Astrocyte (in vitro differentiated cells and primary cell): ENCODE measurements around the gene ANKRD39. TPM values are rescaled to one million over a fixed set of nuclear protein-coding genes. Genes with fewer than 3 reads are reported as not detected.

ENCODE experiments used
- DNase-seq: peaks from one replicate; pipeline ENCODE4 v3.0.0-alpha.2; 2010; ENCODE audit warnings: low read depth
- FAIRE-seq: peaks from 2 replicates; lab custom pipeline; 2011; peaks lifted over from hg19 to GRCh38; lab: Jason Lieb, UNC
- H2AFZ ChIP-seq: 2 replicates; pipeline ENCODE4 v1.6.0; 2012; ENCODE audit warnings: low read depth, low read length, inconsistent platforms
- H3K27ac ChIP-seq: 2 replicates; pipeline ENCODE4 v1.5.1; 2011; ENCODE audit warnings: low read depth, low read length, inconsistent platforms
- H3K27me3 ChIP-seq: 2 replicates; pipeline ENCODE4 v1.6.0; 2011; ENCODE audit warnings: low read length, inconsistent platforms; ENCODE audit not compliant: insufficient read depth
- H3K36me3 ChIP-seq: 2 replicates; pipeline ENCODE4 v1.5.1; 2011; ENCODE audit warnings: low read length, inconsistent platforms; ENCODE audit not compliant: insufficient read depth
- H3K4me1 ChIP-seq: 2 replicates; pipeline ENCODE4 v1.5.1; 2011; ENCODE audit warnings: low read length, inconsistent platforms; ENCODE audit not compliant: insufficient read depth
- H3K4me2 ChIP-seq: 2 replicates; pipeline ENCODE4 v1.6.0; 2012; ENCODE audit warnings: low read length, inconsistent platforms
- H3K4me3 ChIP-seq: 2 replicates; pipeline ENCODE4 v1.5.1; 2011; ENCODE audit warnings: low read depth, mild to moderate bottlenecking, low read length, inconsistent platforms; ENCODE audit not compliant: insufficient read depth
- H3K79me2 ChIP-seq: 2 replicates; pipeline ENCODE4 v1.6.0; 2012; ENCODE audit warnings: mild to moderate bottlenecking, low read length, inconsistent platforms; ENCODE audit not compliant: insufficient read depth
- H3K9ac ChIP-seq: 2 replicates; pipeline ENCODE4 v1.6.0; 2012; ENCODE audit warnings: mild to moderate bottlenecking, low read length, inconsistent platforms
- H3K9me3 ChIP-seq: 2 replicates; pipeline ENCODE4 v1.5.1; 2012; ENCODE audit warnings: low read depth, mild to moderate bottlenecking, low read length, inconsistent platforms; ENCODE audit not compliant: insufficient read depth
- H4K20me1 ChIP-seq: 2 replicates; pipeline ENCODE4 v1.6.0; 2012; ENCODE audit warnings: low read length, inconsistent platforms; ENCODE audit not compliant: insufficient read depth
- H3K27ac Mint-ChIP-seq: one replicate; pipeline ENCODE4 v1.8.0; 2021; ENCODE audit warnings: mild to moderate bottlenecking, mixed read lengths; ENCODE audit not compliant: unreplicated experiment
- H3K27me3 Mint-ChIP-seq: one replicate; pipeline ENCODE4 v1.8.0; 2021; ENCODE audit warnings: low read depth, mixed read lengths; ENCODE audit not compliant: unreplicated experiment
- H3K36me3 Mint-ChIP-seq: one replicate; pipeline ENCODE4 v1.8.0; 2021; ENCODE audit warnings: low read depth, mixed read lengths; ENCODE audit not compliant: unreplicated experiment
- H3K4me1 Mint-ChIP-seq: one replicate; pipeline ENCODE4 v1.8.0; 2021; ENCODE audit warnings: low read depth, mixed read lengths; ENCODE audit not compliant: unreplicated experiment
- H3K4me3 Mint-ChIP-seq: one replicate; pipeline ENCODE4 v1.8.0; 2021; ENCODE audit warnings: mild to moderate bottlenecking, moderate library complexity, mixed read lengths; ENCODE audit not compliant: unreplicated experiment
- H3K9me3 Mint-ChIP-seq: one replicate; pipeline ENCODE4 v1.8.0; 2021; ENCODE audit warnings: mild to moderate bottlenecking, mixed read lengths; ENCODE audit not compliant: unreplicated experiment
- EZH2 ChIP-seq: IDR thresholded peaks from 2 replicates; pipeline ENCODE4 v1.6.1; 2012; ENCODE audit warnings: mild to moderate bottlenecking, low read length, inconsistent platforms; ENCODE audit not compliant: insufficient read depth
- total RNA-seq: library from RNA; stranded (reverse); gene quantifications from 2 replicates; pipeline ENCODE4 v1.2.1, GENCODE V29; 2021
- TF ChIP-seq, protein P1 (sequence below): IDR thresholded peaks from 2 replicates; pipeline ENCODE4 v1.5.1; 2011; ENCODE audit warnings: low read depth, mild to moderate bottlenecking, inconsistent platforms, low read length, moderate library complexity; ENCODE audit not compliant: insufficient read depth

ANKRD39 gene
- total RNA-seq, 1 donor from 2014 or later: 13.7 TPM

DNA sequence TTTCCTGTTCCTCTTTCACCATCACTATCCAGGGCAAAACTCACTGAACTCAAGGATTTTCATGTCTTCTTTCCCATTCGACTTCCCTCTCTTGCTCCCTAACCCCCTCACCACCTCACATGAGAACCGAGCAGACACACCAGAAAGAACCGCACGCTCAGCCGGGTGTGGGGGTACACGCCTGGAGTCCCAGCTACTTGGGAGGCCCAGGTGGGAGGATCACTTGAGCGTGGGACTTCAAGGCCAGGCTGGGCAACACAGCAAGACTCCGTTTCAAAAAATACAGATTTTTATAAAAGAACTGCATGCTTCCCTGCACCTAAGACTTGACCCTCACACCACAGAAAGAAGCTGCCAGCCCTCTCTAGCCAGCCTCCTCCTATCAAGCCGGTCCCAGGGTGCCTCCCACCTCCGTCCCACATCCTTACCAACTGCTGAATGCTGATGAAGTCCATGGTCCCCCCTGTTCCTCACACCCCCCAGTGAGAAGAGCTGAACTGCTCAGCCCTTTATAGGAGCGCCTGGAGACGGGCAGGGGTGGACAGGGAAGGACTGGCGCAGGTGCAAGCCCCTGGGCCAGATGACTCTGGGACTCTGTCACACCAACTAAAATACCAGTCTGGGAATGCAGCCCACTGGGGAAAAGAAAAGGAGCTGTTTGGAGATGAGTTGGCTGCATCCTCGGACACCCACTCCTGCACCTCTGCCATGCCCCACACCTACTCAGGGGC lies 14.1 kb downstream of the ANKRD39 start, which contains the start of gene ANKRD23:
Gene ANKRD23, minus strand, starts transcription at position 484 of the 731 bp plus-strand sequence. Its CDS starts 29 bp downstream, at position 455.
- Histone ChIP-seq H3K9ac (no peak within 1 kb of the TSS), H3K4me1 (peaks cover 5% of the 10 kb centered on the region), H3K79me2 (no peaks in the 10 kb centered on the region), H4K20me1 (no peaks in the 10 kb centered on the region), H3K4me2 (no peak within 1 kb of the TSS), H3K9me3 (no peaks in the 10 kb centered on the region), H3K27me3 (no peaks in the 10 kb centered on the region), H2AFZ (no peak within 1 kb of the TSS), H3K27ac (no peak within 1 kb of the TSS), H3K4me3 (no peak within 1 kb of the TSS), H3K36me3 (no peaks in the 10 kb centered on the region)
- FAIRE-seq: no peak
- no peak for DNase-seq
- Mint-ChIP-seq H3K9me3 (no peaks in the 10 kb centered on the region), H3K4me3 (no peak within 1 kb of the TSS), H3K27me3 (no peaks in the 10 kb centered on the region), H3K4me1 (no peaks in the 10 kb centered on the region), H3K36me3 (peaks cover 16% of the 10 kb centered on the region), H3K27ac (no peak within 1 kb of the TSS)
- TF ChIP-seq, protein P1, sequence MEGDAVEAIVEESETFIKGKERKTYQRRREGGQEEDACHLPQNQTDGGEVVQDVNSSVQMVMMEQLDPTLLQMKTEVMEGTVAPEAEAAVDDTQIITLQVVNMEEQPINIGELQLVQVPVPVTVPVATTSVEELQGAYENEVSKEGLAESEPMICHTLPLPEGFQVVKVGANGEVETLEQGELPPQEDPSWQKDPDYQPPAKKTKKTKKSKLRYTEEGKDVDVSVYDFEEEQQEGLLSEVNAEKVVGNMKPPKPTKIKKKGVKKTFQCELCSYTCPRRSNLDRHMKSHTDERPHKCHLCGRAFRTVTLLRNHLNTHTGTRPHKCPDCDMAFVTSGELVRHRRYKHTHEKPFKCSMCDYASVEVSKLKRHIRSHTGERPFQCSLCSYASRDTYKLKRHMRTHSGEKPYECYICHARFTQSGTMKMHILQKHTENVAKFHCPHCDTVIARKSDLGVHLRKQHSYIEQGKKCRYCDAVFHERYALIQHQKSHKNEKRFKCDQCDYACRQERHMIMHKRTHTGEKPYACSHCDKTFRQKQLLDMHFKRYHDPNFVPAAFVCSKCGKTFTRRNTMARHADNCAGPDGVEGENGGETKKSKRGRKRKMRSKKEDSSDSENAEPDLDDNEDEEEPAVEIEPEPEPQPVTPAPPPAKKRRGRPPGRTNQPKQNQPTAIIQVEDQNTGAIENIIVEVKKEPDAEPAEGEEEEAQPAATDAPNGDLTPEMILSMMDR: no peak
- no peak for TF ChIP-seq EZH2

DNA sequence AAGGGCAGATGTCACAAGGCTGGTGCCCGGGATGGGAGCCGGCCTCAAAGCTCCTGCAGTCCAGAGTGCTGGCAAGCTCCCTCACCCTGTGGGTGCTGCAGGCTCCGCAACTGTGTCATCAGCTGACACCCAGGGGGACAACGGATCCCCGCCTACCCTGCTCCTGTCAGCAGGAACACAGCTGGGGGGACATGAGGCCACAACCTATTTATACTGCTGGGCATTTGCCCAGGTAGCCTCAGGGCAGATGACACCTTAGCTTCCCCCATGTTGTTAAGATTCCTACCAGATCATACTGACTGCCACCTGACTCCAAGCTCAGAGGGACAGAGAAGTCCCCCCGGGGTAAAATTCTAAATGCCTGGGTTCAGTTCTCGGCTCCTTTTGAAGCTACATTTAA lies 15.2 kb downstream of the ANKRD39 start:
- Histone ChIP-seq H3K9ac (no peak overlapping the region), H3K27ac (no peak overlapping the region), H4K20me1 (no peaks in the 10 kb centered on the region), H3K9me3 (no peaks in the 10 kb centered on the region), H3K4me1 (peaks cover 5% of the 10 kb centered on the region), H3K36me3 (no peaks in the 10 kb centered on the region), H3K4me2 (no peak overlapping the region), H3K4me3 (no peak overlapping the region), H3K27me3 (no peaks in the 10 kb centered on the region), H2AFZ (no peak overlapping the region), H3K79me2 (no peaks in the 10 kb centered on the region)
- DNase-seq (no peak), FAIRE-seq (no peak)
- H3K9me3 Mint-ChIP-seq: no peaks in the 10 kb centered on the region
- TF ChIP-seq EZH2: no peak
- TF ChIP-seq, protein P1: no peak
- no peaks in the 10 kb centered on the region for H3K27me3 Mint-ChIP-seq
- H3K27ac Mint-ChIP-seq: no peak overlapping the region
- H3K4me1 Mint-ChIP-seq: no peaks in the 10 kb centered on the region
- no peak overlapping the region for H3K4me3 Mint-ChIP-seq
- H3K36me3 Mint-ChIP-seq: peaks cover 16% of the 10 kb centered on the region
